HEK293T (cell line): ENCODE results near the gene SIGLEC11.

Source experiments
- FOXA1 ChIP-seq: fragments of 450-650 bp; IDR thresholded peaks from 2 replicates; pipeline ENCODE4 v1.6.1; 2016; ENCODE audit warnings: mild to moderate bottlenecking
- FOXM1 ChIP-seq: fragments of 450-650 bp; IDR thresholded peaks from 2 replicates; pipeline ENCODE4 v1.6.1; 2017; ENCODE audit warnings: mild to moderate bottlenecking, borderline replicate concordance

GRCh38 chr19:49925486-49925885, 35.5 kb downstream of the SIGLEC11 start:
- TF ChIP-seq FOXA1 (no peak), FOXM1 (no peak)
